ENCODE results near the gene MNT.

MNT gene

DNA sequence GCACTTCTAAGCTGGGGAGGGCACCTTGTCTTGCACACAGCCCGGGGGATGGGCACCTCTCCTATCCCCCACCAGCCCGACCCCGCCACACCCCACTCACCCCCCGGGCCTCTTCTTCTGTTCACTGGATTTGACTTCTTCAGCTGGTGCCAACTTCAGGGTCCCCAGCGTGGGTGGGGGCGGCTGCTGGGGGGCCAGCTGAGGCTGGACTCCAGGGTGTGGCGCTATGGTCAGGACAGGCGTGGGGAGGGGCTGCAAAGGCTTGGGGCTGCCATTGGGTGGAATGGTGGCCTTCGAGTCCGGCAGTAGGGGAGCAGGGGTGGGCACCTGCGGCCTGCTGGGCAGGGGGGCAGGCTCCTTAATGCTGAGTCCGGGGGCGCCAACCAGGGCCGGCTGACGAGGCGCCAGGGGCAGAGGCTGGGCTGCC, 6.1 kb downstream of the MNT start:
- no peak for DNase-seq

DNA sequence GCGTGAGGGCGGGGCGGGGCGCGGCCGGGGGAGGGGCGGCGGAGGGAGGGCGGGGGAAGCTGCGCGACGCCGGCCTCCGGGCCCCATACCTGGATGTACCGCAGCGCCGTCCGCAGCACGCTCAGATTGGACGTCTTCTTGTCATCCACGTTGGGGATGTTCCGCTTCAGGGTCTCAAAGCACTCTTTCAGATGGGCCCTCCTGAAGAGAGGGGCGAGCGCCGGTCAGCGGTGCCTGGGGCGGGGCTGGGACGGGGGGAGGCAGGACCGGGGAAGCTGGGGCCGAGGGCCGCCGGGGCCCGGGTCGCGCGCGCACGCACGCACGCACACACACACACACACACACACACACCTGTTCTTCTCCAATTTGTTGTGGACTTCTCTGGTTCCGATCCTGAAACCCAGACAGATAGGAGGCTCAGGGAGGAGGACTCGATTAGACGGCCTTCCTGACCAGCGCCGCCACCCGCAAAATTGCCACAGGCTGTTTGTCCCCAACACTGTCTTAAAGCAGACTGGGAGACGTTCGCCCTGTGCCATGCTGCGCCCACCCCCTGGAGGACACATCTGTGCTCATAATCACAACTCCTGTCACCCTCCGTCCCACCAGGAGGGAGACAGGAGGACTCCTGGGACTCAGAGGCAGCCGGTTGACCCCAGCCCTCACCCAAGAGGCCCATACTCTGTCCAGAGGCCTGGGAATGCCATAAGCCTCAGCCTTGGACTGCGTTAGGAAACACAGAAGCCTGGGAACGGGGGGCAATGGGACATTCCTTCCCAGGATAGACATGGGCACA, 6.7 kb downstream of the MNT start:
- DNase-seq: no peak

- DNase-seq: no peak
Observed at GRCh38 chr17:2393174-2393953, 7.5 kb downstream of the MNT start.

GRCh38 chr17:2392252-2393173, 8.3 kb downstream of the MNT start:
- peak; percentile 79 for DNase-seq

DNA sequence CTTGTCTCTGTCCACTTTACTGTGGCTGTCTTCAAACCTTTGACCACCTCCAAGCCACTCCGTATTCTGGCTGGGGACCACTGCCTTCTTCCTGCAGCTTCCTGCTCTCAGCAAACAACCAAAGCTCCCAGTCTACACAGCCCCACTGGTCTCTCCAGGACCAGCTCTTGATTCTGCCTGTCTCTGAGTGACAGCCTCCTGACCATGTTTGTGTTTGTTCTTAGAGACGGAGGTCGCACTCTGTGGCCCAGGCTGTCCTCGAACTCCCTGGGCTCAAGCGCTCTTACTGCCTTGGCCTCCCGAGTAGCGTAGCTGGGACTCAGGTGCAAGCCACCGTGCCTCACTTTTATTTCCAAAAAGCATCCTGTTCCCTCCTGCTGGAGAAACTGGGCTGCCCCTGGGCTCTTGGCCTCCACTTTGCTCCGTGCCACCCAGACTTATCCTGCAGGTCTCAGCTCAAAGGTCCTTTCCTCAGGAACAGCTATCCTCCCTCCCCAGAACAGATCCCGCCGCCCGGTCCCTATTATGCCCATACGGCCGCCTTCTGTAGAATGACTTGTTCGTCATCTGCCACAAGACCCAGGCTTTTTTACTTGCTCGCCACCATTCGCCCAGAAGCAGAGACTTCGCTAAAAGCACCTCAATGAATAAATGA, 9.1 kb downstream of the MNT start:
- DNase-seq: no peak

DNA sequence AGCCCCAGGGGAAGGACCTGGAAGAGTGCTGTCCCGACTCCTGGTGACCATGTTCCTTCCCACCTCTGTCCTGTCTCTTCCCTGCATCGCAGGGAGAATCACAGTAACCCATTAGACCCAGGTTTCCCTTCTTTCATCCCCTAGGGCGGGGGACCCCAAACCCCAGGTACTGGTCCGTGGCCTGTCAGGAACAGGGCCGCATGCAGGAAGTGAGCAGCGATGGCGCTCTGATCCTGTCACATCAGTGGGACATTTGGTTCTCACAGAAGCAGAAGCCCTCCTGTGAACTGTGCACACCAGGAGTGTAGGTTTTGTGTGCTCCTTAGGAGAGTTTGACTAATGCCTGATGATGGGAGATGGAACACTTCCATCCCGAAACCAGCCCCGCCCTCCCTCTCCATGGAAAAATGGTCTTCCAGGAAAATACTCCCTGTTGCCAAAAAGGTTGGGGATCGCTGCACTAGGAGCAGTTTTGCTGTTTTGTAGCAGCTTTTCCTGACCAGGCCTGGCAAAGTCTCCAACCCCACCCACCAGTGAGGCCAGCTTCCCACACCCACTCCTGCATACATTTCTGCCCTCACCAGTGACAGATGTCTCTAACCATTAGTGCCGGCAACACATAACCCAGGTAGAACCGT, 10.5 kb downstream of the MNT start:
- DNase-seq: no peak

GRCh38 chr17:2388683-2389055, 12.2 kb downstream of the MNT start:
- no peak for DNase-seq

GRCh38 chr17:2388020-2388682, 12.7 kb downstream of the MNT start:
- DNase-seq: no peak

DNA sequence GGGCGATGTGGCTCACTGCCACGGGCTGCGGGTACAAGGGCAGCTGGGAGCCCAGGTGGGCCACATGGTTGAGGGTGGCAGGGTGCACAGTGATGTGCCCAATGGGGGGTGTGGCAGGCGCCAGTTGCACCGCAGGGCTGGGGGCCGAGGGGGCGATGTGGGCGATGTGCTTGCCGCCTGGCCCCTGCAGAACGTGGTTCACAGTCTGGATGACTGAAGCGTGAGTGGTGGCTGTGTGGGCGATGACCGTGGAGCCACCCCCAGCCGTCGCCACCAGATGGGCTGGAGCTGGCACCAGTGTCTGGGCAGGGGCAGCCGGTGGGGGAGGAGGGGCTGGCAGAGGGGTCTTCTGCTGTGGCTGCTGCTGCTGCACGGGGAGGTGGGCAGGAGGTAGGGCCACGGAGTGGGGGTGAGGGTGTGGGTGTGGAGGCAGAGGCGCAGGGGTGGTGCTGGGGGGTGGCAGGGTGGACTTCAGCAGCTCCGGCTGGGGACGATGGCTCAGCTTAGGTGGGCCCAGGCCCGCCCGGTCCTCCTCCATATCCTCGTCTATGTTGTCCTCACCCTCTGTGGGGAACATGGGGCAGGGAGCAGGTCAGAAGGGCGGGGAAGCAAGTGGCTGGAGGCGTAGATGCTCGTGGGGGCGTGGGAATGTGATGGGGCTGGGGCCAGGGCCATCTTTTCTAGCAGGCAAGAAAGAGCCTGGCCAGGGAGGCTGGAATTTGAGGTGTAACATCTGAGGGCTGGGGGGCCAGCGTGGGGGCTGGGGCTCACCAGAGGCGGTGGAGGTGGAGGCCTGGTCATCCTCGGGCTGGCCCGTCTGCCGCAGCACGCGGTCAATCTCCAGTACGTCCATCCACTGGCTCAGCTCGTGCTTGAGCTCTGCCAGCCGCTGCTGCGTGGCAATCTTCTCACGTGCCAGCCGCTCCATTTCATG, 13.5 kb downstream of the MNT start:
- DNase-seq: no peak

DNA sequence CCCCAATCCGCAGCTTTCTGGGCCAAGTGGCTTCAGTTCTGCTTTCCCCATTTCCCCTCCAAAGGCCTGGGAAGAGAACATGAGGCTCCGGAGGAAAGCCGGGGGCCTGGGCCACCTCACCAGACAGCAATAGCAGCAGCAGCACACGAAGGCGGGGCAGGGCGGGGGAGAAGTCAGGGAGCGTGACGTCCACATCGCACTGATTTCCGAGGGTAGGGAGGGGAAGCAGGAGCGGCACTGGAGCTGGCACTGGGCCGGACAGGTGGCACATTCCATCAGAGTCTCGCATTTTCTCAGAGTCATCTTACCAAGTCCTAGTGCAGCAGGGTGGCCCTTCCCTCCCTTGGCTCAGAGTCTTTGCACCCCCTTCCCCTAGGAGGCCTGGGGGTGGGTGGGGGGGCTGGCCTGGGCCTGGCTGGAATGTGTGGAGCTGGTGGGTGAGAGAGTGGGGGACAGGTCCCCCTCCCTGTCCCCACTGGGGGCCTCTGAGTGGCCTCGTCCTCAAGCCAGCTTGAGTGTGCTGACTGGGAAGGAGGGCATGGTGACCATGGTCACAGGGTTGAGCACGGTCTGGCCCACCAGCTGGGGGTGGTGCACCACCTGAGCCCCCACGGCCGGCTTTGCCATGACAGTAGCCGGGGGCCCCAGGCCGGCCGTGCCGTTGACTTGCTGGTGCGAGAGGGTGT, 14.3 kb downstream of the MNT start:
- DNase-seq: no peak

GRCh38 chr17:2385240-2386210, 15.3 kb downstream of the MNT start:
- no peak for DNase-seq

DNA sequence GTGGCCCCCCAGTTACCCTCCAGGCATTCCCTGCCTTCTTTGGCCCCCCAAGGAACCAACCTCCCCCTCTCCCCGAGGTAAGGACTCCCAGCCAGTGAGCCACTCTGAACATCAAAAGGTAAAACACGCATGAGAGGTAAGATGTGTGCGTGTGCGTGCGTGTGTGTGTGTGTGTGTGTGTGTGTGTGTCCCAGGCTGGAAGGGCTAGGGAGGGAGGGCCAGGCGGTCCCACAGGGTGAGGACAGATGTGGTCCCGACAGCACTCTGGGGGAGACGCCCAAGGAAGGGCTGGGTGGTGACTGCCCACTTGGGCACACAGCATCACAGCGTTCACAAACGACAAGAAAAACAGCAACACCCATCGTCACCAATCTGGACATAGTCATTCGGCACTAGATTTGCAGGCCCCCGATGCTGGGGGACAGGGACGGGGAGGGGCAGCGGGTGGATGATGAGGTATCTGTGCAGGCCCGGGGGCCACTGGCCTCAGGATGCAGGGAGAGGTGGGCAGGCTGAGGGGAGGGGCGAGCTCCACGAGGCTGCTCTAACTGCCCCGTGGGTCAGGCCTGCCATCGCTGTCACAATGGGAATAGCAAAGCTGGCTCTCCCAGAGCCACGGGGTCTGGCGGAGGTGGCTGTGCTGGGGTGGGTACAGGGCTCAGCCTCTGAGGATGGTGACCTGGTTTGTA, 16.3 kb downstream of the MNT start:
- DNase-seq: no peak

DNA sequence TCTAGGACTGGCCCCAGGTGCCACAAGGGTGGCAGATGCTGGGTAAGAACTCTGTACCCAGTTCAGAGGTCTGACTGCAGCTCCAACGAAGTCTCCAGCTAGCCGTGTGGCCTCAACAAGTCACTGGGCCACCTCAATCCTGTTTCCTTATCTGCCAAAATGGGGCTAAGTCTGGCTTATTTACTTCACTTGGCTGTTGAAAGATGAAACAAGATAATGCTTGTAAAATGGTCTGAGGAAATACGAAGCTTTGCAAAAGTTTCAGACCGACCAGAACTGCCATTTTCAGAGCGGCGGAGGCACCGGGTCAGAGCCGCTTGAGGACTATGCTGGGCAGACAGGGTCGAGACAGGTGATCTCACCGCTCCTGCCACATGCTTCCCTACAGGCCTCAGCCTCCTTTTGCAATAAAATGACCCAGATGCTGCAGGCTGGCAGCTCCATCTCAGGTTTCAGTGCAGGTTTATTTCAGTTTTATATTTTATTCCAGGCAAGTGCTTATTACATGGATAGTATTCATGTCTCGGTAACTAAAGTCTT, 17.2 kb downstream of the MNT start:
- DNase-seq: no peak

- no peak for DNase-seq
Observed at GRCh38 chr17:2380950-2381649, 19.8 kb downstream of the MNT start.

DNA sequence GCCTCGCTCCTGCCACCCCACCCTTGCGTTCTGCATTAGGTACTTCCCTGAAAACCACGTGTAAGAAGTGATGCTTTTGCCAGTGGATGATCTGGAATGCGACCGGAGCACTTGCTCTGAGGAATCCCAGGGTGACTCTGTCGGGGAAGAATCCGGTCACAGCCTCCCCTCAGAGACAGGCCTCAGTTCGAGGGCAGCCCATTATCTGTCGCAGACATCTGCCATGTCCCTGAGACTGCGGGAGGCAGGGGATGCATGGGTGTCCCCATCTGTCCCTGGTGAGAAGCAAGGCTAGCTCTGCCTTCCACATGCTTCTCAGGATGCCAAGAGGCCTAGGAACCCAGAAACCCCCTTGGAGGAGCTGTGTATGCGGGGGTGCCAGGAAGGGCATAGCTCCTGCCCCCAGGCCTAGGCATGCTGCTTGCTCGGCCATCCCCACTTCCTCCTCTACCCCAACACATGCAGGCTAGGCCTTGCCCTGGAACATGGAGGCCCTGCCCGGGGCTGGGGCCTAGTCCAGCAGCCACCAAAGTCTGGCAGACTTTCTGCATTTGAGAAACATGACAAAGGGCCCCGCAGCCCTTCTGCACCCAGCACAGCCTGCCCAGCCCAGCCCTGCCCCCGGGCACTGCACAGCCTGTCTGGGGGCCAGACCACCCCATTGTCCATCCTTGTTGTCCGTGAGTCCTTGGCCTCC, 20.5 kb downstream of the MNT start:
- no peak for DNase-seq

- no peak for DNase-seq
Observed at GRCh38 chr17:2379489-2380225, 21.2 kb downstream of the MNT start.

Measured in DMS 273 treated with DMSO at 0.1 percent for 48 hours (cell line).